ACC112 (cell line): ENCODE measurements around the gene MYO3B.

ENCODE experiments used
- H2AFZ ChIP-seq: fragments of 200-600 bp; sonication (generic); one replicate; pipeline ENCODE4 v1.6.0; 2017; ENCODE audit warnings: antibody characterized with exemption, low read length; ENCODE audit not compliant: unreplicated experiment
- H3K27ac ChIP-seq: fragments of 200-600 bp; sonication (generic); 2 replicates; pipeline ENCODE4 v1.5.1; 2014; ENCODE audit warnings: low read depth, mild to moderate bottlenecking, antibody characterized with exemption, low read length, moderate library complexity
- H3K27me3 ChIP-seq: fragments of 200-600 bp; sonication (generic); 2 replicates; pipeline ENCODE4 v1.6.1; 2014; ENCODE audit warnings: mild to moderate bottlenecking, antibody characterized with exemption, low read length, moderate library complexity, mixed read lengths; ENCODE audit not compliant: insufficient read depth
- H3K36me3 ChIP-seq: fragments of 200-600 bp; sonication (generic); 2 replicates; pipeline ENCODE4 v1.6.1; 2016; ENCODE audit warnings: mild to moderate bottlenecking, antibody characterized with exemption, low read length, moderate library complexity, mixed read lengths; ENCODE audit not compliant: insufficient read depth
- H3K4me1 ChIP-seq: fragments of 200-600 bp; sonication (generic); one replicate; pipeline ENCODE4 v1.6.1; 2016; ENCODE audit warnings: low read length, mixed read lengths; ENCODE audit not compliant: insufficient read depth, unreplicated experiment, control insufficient read depth
- H3K4me3 ChIP-seq: fragments of 200-600 bp; sonication (generic); 2 replicates; pipeline ENCODE4 v1.5.1; 2014; ENCODE audit warnings: mild to moderate bottlenecking, low read depth, low read length
- H3K79me2 ChIP-seq: fragments of 200-600 bp; sonication (generic); one replicate; pipeline ENCODE4 v1.6.0; 2016; ENCODE audit warnings: low read length; ENCODE audit not compliant: control insufficient read depth, unreplicated experiment, insufficient read depth

Gene MYO3B

GRCh38 chr2:170177950-170178781, at the start of gene MYO3B:
TSS of gene MYO3B (plus strand) at chr2:170178147. CDS start at chr2:170178288, 141 bp downstream.
- Histone ChIP-seq H3K4me1 (peaks cover 10% of the 10 kb centered on the region), H2AFZ (no peak within 1 kb of the TSS)

GRCh38 chr2:170139276-170139967, 38.5 kb upstream of the MYO3B start:
- Histone ChIP-seq H3K36me3 (no peaks in the 10 kb centered on the region), H3K27ac (no peak overlapping the region), H3K27me3 (0 out of 2 replicates have a peak, but pooled peaks cover 3% of the 10 kb centered on the region), H3K4me1 (no peaks in the 10 kb centered on the region), H2AFZ (no peak overlapping the region), H3K79me2 (no peaks in the 10 kb centered on the region), H3K4me3 (no peak overlapping the region)

More at GRCh38 chr2:170177950-170178781, at the start of gene MYO3B:
- no peak within 1 kb of the TSS for H3K4me3 ChIP-seq
- no peaks in the 10 kb centered on the region for H3K79me2 ChIP-seq
- no peak within 1 kb of the TSS for H3K27ac ChIP-seq
- H3K36me3 ChIP-seq, result no peaks in the 10 kb centered on the region
- no peaks in the 10 kb centered on the region for H3K27me3 ChIP-seq

GRCh38 chr2:170140561-170140960, 37.4 kb upstream of the MYO3B start:
- Histone ChIP-seq H3K27ac (no peak overlapping the region), H3K4me1 (no peaks in the 10 kb centered on the region), H3K27me3 (0 out of 2 replicates have a peak, but pooled peaks cover 3% of the 10 kb centered on the region), H3K4me3 (no peak overlapping the region), H3K79me2 (no peaks in the 10 kb centered on the region), H2AFZ (no peak overlapping the region), H3K36me3 (no peaks in the 10 kb centered on the region)

GRCh38 chr2:170141865-170142264, 36.1 kb upstream of the MYO3B start:
- H2AFZ ChIP-seq, result no peak overlapping the region
- H3K36me3 ChIP-seq, result no peaks in the 10 kb centered on the region
- no peaks in the 10 kb centered on the region for H3K79me2 ChIP-seq
- no peak overlapping the region for H3K27ac ChIP-seq
- 0 out of 2 replicates have a peak, but pooled peaks cover 3% of the 10 kb centered on the region for H3K27me3 ChIP-seq
- no peak overlapping the region for H3K4me3 ChIP-seq
- no peaks in the 10 kb centered on the region for H3K4me1 ChIP-seq

- H3K27ac ChIP-seq, result no peak overlapping the region
- H3K4me1 ChIP-seq, result no peaks in the 10 kb centered on the region
- H3K27me3 ChIP-seq, result 0 out of 2 replicates have a peak, but pooled peaks cover 3% of the 10 kb centered on the region
- H3K4me3 ChIP-seq, result no peak overlapping the region
- no peak overlapping the region for H2AFZ ChIP-seq
- no peaks in the 10 kb centered on the region for H3K36me3 ChIP-seq
- H3K79me2 ChIP-seq, result no peaks in the 10 kb centered on the region
Observed at GRCh38 chr2:170142502-170142901, 35.4 kb upstream of the MYO3B start.

- no peak overlapping the region for H2AFZ ChIP-seq
- H3K79me2 ChIP-seq, result no peaks in the 10 kb centered on the region
- no peak overlapping the region for H3K4me3 ChIP-seq
- 0 out of 2 replicates have a peak, but pooled peaks cover 3% of the 10 kb centered on the region for H3K27me3 ChIP-seq
- no peaks in the 10 kb centered on the region for H3K4me1 ChIP-seq
- no peak overlapping the region for H3K27ac ChIP-seq
- no peaks in the 10 kb centered on the region for H3K36me3 ChIP-seq
Observed at GRCh38 chr2:170143045-170143717, 34.8 kb upstream of the MYO3B start.

- Histone ChIP-seq H3K27ac (no peak overlapping the region), H2AFZ (no peak overlapping the region), H3K4me3 (no peak overlapping the region), H3K27me3 (0 out of 2 replicates have a peak, but pooled peaks cover 3% of the 10 kb centered on the region), H3K4me1 (no peaks in the 10 kb centered on the region), H3K36me3 (no peaks in the 10 kb centered on the region), H3K79me2 (no peaks in the 10 kb centered on the region)
Observed at GRCh38 chr2:170144761-170145160, 33.2 kb upstream of the MYO3B start.

GRCh38 chr2:170145191-170145590, 32.8 kb upstream of the MYO3B start:
- Histone ChIP-seq H3K4me1 (no peaks in the 10 kb centered on the region), H3K27me3 (0 out of 2 replicates have a peak, but pooled peaks cover 3% of the 10 kb centered on the region), H3K27ac (no peak overlapping the region), H2AFZ (no peak overlapping the region), H3K79me2 (no peaks in the 10 kb centered on the region), H3K4me3 (no peak overlapping the region), H3K36me3 (no peaks in the 10 kb centered on the region)

- Histone ChIP-seq H2AFZ (no peak overlapping the region), H3K4me3 (no peak overlapping the region)
Observed at GRCh38 chr2:170145675-170146432, 32.1 kb upstream of the MYO3B start.

GRCh38 chr2:170146784-170147183, 31.2 kb upstream of the MYO3B start:
- no peaks in the 10 kb centered on the region for H3K36me3 ChIP-seq
- no peak overlapping the region for H3K27ac ChIP-seq
- H3K79me2 ChIP-seq, result no peaks in the 10 kb centered on the region
- H3K4me1 ChIP-seq, result no peaks in the 10 kb centered on the region
- H3K27me3 ChIP-seq, result 0 out of 2 replicates have a peak, but pooled peaks cover 3% of the 10 kb centered on the region
- no peak overlapping the region for H2AFZ ChIP-seq
- no peak overlapping the region for H3K4me3 ChIP-seq

More at GRCh38 chr2:170145675-170146432, 32.1 kb upstream of the MYO3B start:
- H3K27me3 ChIP-seq, result 0 out of 2 replicates have a peak, but pooled peaks cover 3% of the 10 kb centered on the region
- no peaks in the 10 kb centered on the region for H3K4me1 ChIP-seq
- H3K79me2 ChIP-seq, result no peaks in the 10 kb centered on the region
- no peaks in the 10 kb centered on the region for H3K36me3 ChIP-seq
- H3K27ac ChIP-seq, result no peak overlapping the region
